KMS-11 (cell line): ENCODE measurements around the gene DHX35.
A peak's percentile ranks its signal among the peaks of the same experiment; 100 is the strongest.

Experiments
- H2AFZ ChIP-seq: fragments of 200-600 bp; sonication (generic); 2 replicates; pipeline ENCODE4 v1.6.1; 2016; ENCODE audit warnings: antibody characterized with exemption, mixed run types, low read depth
- H3K27ac ChIP-seq: fragments of 200-600 bp; sonication (generic); 2 replicates; pipeline ENCODE4 v1.6.1; 2016; ENCODE audit warnings: mild to moderate bottlenecking, mixed run types
- H3K27me3 ChIP-seq: fragments of 200-600 bp; sonication (generic); 2 replicates; pipeline ENCODE4 v1.6.1; 2017; ENCODE audit warnings: mild to moderate bottlenecking, low read depth, mixed run types, moderate library complexity; ENCODE audit not compliant: insufficient read depth
- H3K36me3 ChIP-seq: fragments of 200-600 bp; sonication (generic); 2 replicates; pipeline ENCODE4 v1.6.1; 2017; ENCODE audit warnings: mild to moderate bottlenecking, mixed run types; ENCODE audit not compliant: insufficient read depth
- H3K4me1 ChIP-seq: fragments of 200-600 bp; sonication (generic); 2 replicates; pipeline ENCODE4 v1.6.1; 2016; ENCODE audit warnings: mild to moderate bottlenecking, low read depth, mixed run types; ENCODE audit not compliant: poor library complexity, severe bottlenecking
- H3K4me2 ChIP-seq: fragments of 200-600 bp; sonication (generic); 2 replicates; pipeline ENCODE4 v1.7.0; 2016; ENCODE audit warnings: mild to moderate bottlenecking, mixed run types
- H3K4me3 ChIP-seq: fragments of 200-600 bp; sonication (generic); IDR thresholded peaks from 2 replicates; pipeline ENCODE4 v1.6.1; 2017; ENCODE audit warnings: low read depth, low read length, mixed read lengths; ENCODE audit not compliant: insufficient read depth
- H3K79me2 ChIP-seq: fragments of 200-600 bp; sonication (generic); 2 replicates; pipeline ENCODE4 v1.6.1; 2016; ENCODE audit warnings: low read depth, mixed run types; ENCODE audit not compliant: insufficient read depth
- H3K9ac ChIP-seq: fragments of 200-600 bp; sonication (generic); 2 replicates; pipeline ENCODE4 v1.6.1; 2016; ENCODE audit warnings: mild to moderate bottlenecking, mixed run types
- H4K20me1 ChIP-seq: fragments of 200-600 bp; sonication (generic); 2 replicates; pipeline ENCODE4 v1.6.1; 2016; ENCODE audit warnings: mild to moderate bottlenecking, mixed run types; ENCODE audit not compliant: insufficient read depth
- CTCF ChIP-seq: fragments of 200-600 bp; sonication (generic); conservative IDR thresholded peaks from 2 replicates; pipeline ENCODE4 v1.6.1; 2017; ENCODE audit warnings: low read depth, mild to moderate bottlenecking, antibody characterized with exemption, low read length, moderate library complexity, mixed read lengths

The DHX35 gene

GRCh38 chr20:38926142-38926933 is 35.8 kb upstream of the DHX35 start, which contains the start of gene FAM83D:
FAM83D (plus strand) TSS chr20:38926417; CDS start chr20:38926443, 26 bp downstream.
- Histone ChIP-seq H3K27ac (peak within 1 kb of the TSS; percentile 38), H4K20me1 (peaks cover 15% of the 10 kb centered on the region; the same call in 1 of the 2 replicates), H3K4me3 (peak within 1 kb of the TSS; percentile 69), H3K4me2 (peak within 1 kb of the TSS; percentile 80), H3K27me3 (no peaks in the 10 kb centered on the region), H3K9ac (peak within 1 kb of the TSS; percentile 84), H3K79me2 (peaks cover 51% of the 10 kb centered on the region), H3K36me3 (no peaks in the 10 kb centered on the region), H2AFZ (peak within 1 kb of the TSS; percentile 50), H3K4me1 (peaks cover 34% of the 10 kb centered on the region)
- TF ChIP-seq CTCF = no peak; the same call in 1 of the 2 replicates

GRCh38 chr20:38926934-38927616 is 35.1 kb upstream of the DHX35 start:
- Histone ChIP-seq H3K4me3 (peak overlapping the region; percentile 69), H3K79me2 (peaks cover 58% of the 10 kb centered on the region), H3K36me3 (no peaks in the 10 kb centered on the region), H4K20me1 (peaks cover 19% of the 10 kb centered on the region; the same call in 1 of the 2 replicates), H3K9ac (peak overlapping the region; percentile 84), H3K27ac (peak overlapping the region; percentile 38), H3K27me3 (no peaks in the 10 kb centered on the region), H3K4me1 (peaks cover 34% of the 10 kb centered on the region), H2AFZ (peak overlapping the region; percentile 50), H3K4me2 (peak overlapping the region; percentile 80)
- TF ChIP-seq CTCF = no peak

GRCh38 chr20:38927902-38928578 is 34.1 kb upstream of the DHX35 start:
- no peak overlapping the region for H2AFZ ChIP-seq
- no peaks in the 10 kb centered on the region for H3K27me3 ChIP-seq
- H3K79me2 ChIP-seq = peaks cover 68% of the 10 kb centered on the region
- no peak overlapping the region for H3K4me3 ChIP-seq
- H3K9ac ChIP-seq = peak overlapping the region; percentile 84; the same call in 1 of the 2 replicates
- H3K4me2 ChIP-seq = peak overlapping the region; percentile 80
- peaks cover 28% of the 10 kb centered on the region for H4K20me1 ChIP-seq
- no peaks in the 10 kb centered on the region for H3K36me3 ChIP-seq
- peaks cover 34% of the 10 kb centered on the region for H3K4me1 ChIP-seq
- H3K27ac ChIP-seq = no peak overlapping the region
- no peak for TF ChIP-seq CTCF

- Histone ChIP-seq H3K4me2 (peak overlapping the region; percentile 14; the same call in 1 of the 2 replicates), H4K20me1 (peaks cover 28% of the 10 kb centered on the region)
Measured at GRCh38 chr20:38930242-38930569, 31.9 kb upstream of the DHX35 start.

More at GRCh38 chr20:38930242-38930569, 31.9 kb upstream of the DHX35 start:
- Histone ChIP-seq H3K36me3 (no peaks in the 10 kb centered on the region), H3K79me2 (peaks cover 90% of the 10 kb centered on the region), H3K4me1 (peaks cover 39% of the 10 kb centered on the region), H3K9ac (no peak overlapping the region), H3K4me3 (no peak overlapping the region), H3K27me3 (no peaks in the 10 kb centered on the region), H2AFZ (no peak overlapping the region), H3K27ac (no peak overlapping the region)
- TF ChIP-seq CTCF = no peak
